Nucleus accumbens (tissue), 56 donors: ENCODE results near the gene CPZ.
"Not testable (repeated sequence)": the region's sequence is repeated elsewhere in the genome, so short reads cannot be mapped to it uniquely, and the experiment has no call there.

Experiments used
- DNase-seq, 56 donors: peaks; one replicate each; lab custom pipeline; 2025; lab: John Stamatoyannopoulos, UW

CPZ gene

GRCh38 chr4:8556341-8557150 is 36.0 kb upstream of the CPZ start:
- DNase-seq, result no peak

GRCh38 chr4:8557151-8558076 is 35.2 kb upstream of the CPZ start:
- DNase-seq, result no peak

DNA sequence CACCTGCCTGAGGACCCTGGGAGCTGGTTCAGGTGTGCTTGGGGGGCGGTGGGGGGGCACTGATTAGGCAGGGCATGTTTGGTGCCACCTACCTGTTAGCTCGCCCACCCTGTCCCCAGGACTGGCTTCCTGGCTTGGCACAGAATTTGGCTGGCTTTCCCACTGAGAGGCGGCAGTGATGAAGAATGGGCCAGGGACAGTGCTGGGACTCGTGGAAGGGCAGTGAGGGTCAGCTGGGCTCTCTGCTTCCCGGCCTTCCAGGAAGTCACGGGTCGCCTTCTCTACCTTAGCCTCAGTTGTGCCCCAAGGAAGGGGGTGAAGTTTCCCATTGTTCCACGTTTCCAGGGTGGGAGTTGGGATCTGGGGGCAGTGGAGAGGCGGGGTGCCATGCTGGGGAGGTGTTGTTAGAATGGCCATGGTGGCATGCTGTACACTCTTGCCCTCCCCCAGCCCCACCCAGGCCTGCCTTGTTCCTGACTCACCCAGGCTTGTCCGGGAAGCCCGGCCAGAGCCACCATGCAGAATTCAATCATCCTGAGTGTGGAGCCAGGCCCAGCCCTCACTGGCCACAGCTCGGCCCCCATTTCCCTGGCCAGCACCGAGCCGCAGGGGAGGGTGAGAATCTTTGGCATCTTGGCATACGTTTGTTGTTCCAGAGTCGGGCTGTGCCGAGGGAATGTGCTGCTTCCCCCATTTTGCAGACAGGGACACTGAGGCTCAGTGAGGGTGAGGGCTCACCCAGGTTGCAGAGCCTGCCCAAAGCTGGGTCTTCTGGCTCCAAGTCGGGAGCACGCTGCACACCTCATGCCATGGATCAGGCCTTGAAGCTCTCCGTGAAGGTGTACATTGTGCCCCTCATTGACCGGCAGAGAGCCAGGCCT is 34.2 kb upstream of the CPZ start:
- DNase-seq, result no peak

DNA sequence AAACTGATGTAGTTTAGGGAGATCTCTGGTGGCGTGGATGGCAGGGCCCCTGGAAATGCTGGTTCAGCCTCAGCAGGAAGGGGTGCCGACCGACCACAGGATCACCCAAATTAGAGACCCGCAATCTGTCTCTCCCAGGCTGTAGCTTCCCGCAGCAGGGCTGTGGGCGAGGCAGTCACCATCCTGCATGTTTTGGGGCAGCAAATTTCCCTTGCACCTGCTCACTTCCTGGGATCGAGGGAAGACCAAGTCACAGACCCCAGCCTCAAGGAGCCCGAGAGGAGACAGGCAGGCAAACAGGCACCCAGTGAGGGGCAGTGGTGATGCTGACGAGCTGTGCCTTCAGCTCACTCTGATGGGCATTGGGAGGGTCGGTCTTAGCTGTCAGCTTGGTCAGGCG is 33.6 kb upstream of the CPZ start:
- no peak for DNase-seq

DNA sequence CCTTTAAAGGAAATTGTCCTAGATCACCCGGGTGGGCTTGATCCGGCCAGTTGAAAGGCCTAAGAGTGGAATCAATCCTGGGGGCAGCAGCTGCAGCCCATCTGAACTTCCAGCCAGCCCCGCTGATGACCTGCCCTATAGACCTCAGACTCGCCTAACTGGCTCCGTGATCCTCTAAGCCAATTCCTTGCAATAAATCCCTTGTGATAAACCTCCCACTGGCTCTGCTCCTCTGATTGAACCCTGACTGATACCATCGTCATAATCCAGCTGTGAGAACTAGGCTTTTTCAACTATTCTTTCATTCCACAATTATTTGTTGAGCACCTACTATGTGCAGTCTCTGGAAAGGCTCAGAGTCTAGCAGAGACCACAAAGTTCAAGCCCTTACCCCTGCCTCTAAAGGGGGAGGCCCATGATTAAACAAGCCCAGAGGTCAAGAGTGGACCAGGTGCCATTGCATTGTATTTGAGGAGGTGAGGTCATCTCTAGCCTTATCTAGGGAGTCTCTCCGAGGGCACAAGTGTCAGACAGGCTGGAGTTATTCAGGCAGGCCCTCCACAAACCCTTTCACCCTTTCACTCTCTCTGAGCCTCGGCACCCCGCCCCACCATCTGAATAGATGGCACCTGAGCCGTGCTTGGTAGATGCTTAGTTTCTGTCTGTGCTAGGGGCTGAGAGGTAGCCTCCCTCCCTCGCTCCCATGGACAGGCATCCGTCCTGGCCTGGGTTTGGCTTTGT is 32.9 kb upstream of the CPZ start:
- DNase-seq, result no peak

- no peak for DNase-seq
Measured at GRCh38 chr4:8560265-8561047, 32.1 kb upstream of the CPZ start.

DNA sequence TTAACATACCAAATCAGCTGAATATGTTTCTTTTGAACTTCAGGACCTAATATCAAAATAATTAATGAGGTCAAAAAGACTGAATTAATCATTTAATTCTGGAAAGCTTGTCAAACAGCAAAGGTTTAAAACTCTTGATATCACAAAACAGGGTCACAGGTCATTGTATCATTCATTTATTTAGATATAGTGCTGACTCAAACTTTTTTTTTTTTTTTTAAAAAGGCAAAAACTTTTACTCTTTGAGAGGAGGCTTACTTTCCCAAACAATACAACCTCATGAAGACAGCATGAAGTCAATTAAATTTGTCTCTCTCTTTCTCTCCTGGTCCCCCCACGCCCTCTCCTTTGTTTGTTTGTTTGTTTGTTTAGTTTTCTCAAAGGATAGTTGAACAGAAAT is 28.0 kb upstream of the CPZ start:
- DNase-seq, result no peak

- DNase-seq, result no peak
Measured at GRCh38 chr4:8568068-8568668, 24.4 kb upstream of the CPZ start.

GRCh38 chr4:8570201-8570600 is 22.4 kb upstream of the CPZ start:
- DNase-seq, result no peak

GRCh38 chr4:8571702-8572685 is 20.6 kb upstream of the CPZ start:
- no peak for DNase-seq

DNA sequence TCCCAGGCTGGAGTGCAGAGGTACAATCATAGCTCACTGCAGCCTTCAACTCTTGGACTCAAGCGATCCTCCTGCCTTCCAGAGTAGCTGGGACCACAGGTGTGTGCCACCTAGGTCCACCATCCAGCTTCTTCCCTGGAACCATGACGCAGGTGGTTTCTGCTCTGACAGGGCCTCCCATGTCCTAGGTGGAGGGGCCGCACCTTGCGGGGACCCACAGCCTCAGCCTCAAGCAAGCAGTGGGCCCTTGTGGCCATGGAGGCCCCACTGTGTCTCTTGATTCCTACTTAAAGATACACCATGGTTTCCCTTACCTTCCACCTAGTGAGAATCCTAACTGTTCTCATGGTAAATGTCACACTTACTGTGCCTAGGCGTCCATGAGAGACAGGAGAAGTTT is 19.3 kb upstream of the CPZ start:
- DNase-seq, result no peak

- DNase-seq, result no peak
Measured at GRCh38 chr4:8574796-8575370, 17.7 kb upstream of the CPZ start.

DNA sequence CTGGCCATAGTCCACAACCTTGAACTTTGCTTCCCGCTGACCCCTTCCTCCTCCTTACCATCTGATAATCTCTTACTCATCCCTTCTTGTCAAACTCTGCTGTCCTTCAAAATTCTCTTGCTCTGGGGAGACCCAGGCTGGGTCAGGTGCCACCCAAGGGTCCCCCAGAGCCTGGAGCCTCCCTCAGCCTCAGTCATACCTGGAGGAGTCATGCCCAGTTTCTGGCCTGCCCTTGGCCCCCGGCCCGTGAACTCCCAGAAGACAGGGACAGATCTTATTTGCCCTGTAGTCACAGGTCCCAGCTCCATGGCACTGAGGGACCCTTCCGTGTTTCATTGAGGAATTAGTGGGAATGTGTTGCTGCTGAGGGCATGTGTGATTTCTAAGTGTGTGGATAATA is 17.1 kb upstream of the CPZ start:
- DNase-seq, result no peak

DNA sequence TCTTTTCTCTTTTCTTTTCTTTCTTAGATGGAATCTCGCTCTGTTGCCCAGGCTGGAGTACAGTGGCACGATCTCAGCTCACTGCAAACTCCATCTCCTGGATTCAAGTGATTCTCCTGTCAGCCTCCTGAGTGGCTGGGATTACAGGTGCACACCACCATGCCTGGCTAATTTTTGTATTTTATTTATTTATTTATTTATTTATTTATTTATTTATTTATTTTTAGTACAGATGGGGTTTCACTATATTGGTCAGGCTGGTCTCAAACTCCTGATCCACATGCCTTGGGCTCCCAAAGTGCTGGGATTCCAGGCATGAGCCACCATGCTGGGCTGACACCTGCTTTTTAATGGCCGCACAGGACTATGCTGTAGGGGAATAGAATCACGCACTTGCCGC is 16.0 kb upstream of the CPZ start:
- DNase-seq, result not testable (repeated sequence)

DNA sequence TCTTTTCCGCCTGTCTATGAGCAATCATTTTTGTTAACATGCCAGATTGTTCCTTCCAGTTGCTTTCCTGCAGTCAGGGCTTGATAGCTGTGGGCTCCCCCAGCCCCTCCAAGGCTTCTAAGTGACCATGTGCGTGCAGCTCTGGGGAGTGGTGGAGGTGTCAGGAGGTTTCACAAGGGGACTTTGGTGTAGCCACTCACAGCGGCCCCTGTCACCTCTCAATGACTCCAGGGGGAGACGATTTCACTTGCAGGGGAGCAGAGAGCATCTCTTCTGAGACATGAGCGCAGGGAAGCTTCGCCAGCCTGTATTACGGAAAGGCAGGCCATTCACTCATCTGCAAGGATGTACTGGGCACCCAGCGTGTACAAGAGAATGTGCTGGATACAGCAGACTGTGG is 15.5 kb upstream of the CPZ start:
- DNase-seq, result no peak

DNA sequence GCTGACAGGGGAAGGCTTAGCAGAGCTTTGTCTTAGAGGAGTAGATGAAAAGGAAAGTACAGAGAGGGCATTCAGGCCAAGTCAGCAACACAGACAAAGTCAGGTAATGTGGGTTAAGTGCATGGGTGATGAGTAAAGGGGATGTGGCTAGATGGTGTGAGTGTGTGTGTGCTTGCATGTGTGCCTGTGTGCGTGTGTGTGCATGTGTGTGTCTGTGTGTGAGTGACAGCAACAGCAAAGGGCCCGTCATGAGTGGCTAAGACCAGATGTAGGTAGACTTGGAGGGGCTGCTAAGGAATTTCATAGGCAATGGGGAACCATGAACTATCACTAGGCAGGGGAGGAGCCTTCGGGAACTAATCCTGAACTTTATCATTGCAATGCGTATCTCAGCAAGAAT is 14.6 kb upstream of the CPZ start:
- DNase-seq, result no peak

GRCh38 chr4:8578717-8579116 is 13.8 kb upstream of the CPZ start:
- no peak for DNase-seq
